Measurements from ENCODE around the gene PARP16.

- no peak for TF ChIP-seq GATA2 (IDR thresholded peaks at IDR 0.05; ENCODE audit: low read depth, low read length)
- TF ChIP-seq GATA3 (IDR thresholded peaks at IDR 0.05; ENCODE audit: low read depth, low read length): no peak
Measured at GRCh38 chr15:65208647-65209046, 78.0 kb downstream of the PARP16 start.
